Iris pigment epithelial cell (primary cell): ENCODE results near the gene ABHD17C.
"Not testable (repeated sequence)": the region's sequence is repeated elsewhere in the genome, so short reads cannot be mapped to it uniquely, and the experiment has no call there.

Source experiments
- DNase-seq: peaks from one replicate; pipeline ENCODE4 v3.0.0-alpha.2; 2011; ENCODE audit warnings: low read depth

Gene ABHD17C

GRCh38 chr15:80695099-80695910 lies at the start of gene ABHD17C:
ABHD17C (plus strand) TSS chr15:80695310; CDS start chr15:80695430, 120 bp downstream.
- peak; percentile 76 for DNase-seq

GRCh38 chr15:80645494-80646065 lies 49.5 kb upstream of the ABHD17C start:
- DNase-seq = no peak

- DNase-seq = not testable (repeated sequence)
Measured at GRCh38 chr15:80647424-80647823, 47.7 kb upstream of the ABHD17C start.

- no peak for DNase-seq
Measured at GRCh38 chr15:80654299-80654698, 40.8 kb upstream of the ABHD17C start.

- no peak for DNase-seq
Measured at GRCh38 chr15:80659375-80659774, 35.7 kb upstream of the ABHD17C start.

- peak; percentile 35 for DNase-seq
Measured at GRCh38 chr15:80660119-80660518, 35.0 kb upstream of the ABHD17C start.

- DNase-seq = no peak
Measured at GRCh38 chr15:80662129-80662528, 33.0 kb upstream of the ABHD17C start.

- no peak for DNase-seq
Measured at GRCh38 chr15:80662757-80663553, 32.2 kb upstream of the ABHD17C start.

GRCh38 chr15:80665151-80665550 lies 30.0 kb upstream of the ABHD17C start:
- no peak for DNase-seq

GRCh38 chr15:80667936-80668335 lies 27.2 kb upstream of the ABHD17C start:
- DNase-seq = no peak

- DNase-seq = no peak
Measured at GRCh38 chr15:80668546-80669236, 26.4 kb upstream of the ABHD17C start.

- no peak for DNase-seq
Measured at GRCh38 chr15:80669663-80670273, 25.3 kb upstream of the ABHD17C start.

GRCh38 chr15:80673561-80674244 lies 21.4 kb upstream of the ABHD17C start:
- DNase-seq = no peak

GRCh38 chr15:80674245-80674614 lies 20.9 kb upstream of the ABHD17C start:
- DNase-seq = peak; percentile 58

- no peak for DNase-seq
Measured at GRCh38 chr15:80677041-80677440, 18.1 kb upstream of the ABHD17C start.

- DNase-seq = no peak
Measured at GRCh38 chr15:80679167-80679803, 15.8 kb upstream of the ABHD17C start.

GRCh38 chr15:80679804-80680175 lies 15.3 kb upstream of the ABHD17C start:
- no peak for DNase-seq

GRCh38 chr15:80682201-80682600 lies 12.9 kb upstream of the ABHD17C start:
- DNase-seq = no peak

GRCh38 chr15:80684697-80685096 lies 10.4 kb upstream of the ABHD17C start:
- no peak for DNase-seq

- no peak for DNase-seq
Measured at GRCh38 chr15:80685628-80686027, 9.5 kb upstream of the ABHD17C start.

GRCh38 chr15:80689294-80689693 lies 5.8 kb upstream of the ABHD17C start:
- DNase-seq = no peak
